Measurements from ENCODE around the gene TECPR2.
"Not testable (repeated sequence)": the region's sequence is repeated elsewhere in the genome, so short reads cannot be mapped to it uniquely, and the experiment has no call there.

Gene TECPR2

DNA sequence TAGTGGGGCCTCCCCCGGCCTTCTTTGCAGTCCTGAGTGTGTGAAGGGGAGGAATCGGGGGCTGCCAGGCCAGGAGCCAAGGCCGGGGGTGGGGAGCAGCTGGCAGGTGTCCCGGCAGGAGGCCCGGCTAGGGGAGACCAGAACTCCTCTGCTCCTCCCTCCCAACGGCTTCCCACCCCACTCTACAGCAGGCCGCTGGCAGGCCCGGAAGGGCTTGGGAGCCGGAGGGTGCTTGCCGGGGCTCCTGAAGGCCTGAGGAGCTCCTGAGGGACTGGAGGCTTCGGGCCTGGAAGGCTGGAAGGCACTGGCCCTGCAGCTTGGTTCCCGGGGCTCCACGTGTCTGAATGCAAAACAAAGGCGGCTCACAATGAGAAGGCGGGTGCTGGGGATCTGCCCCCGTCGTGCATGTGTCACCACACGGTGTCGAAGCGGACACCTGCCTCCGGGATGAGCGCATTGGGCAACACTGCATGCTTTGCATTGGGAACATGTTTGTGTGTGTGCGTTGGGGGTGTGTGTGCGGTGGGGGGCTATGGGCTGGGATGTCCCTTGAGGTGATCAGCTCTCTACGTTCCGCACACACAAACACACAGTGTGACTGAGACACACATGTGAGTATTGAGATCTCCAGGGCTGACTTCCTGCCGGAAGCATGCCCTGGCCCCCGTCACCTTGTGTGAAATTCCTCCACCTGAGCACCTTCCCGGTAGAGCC is 177.7 kb downstream of the TECPR2 start:
- H2BK5ac ChIP-seq (ENCODE audit: low read depth, low read length, poor library complexity), result no peak overlapping the region
- H2BK120ac ChIP-seq (ENCODE audit: insufficient read depth, low read length, poor library complexity), result no peak overlapping the region
- no peak overlapping the region for H3K9ac ChIP-seq (ENCODE audit: low read length)
- H3K9me3 ChIP-seq (ENCODE audit: insufficient read depth, low read depth, low read length), result peaks cover 1% of the 10 kb centered on the region
- H3K4me3 ChIP-seq (ENCODE audit: low read depth, low read length), result no peak overlapping the region
- no peak overlapping the region for H4K8ac ChIP-seq (ENCODE audit: low read depth, low read length)
- no peak overlapping the region for H3K18ac ChIP-seq (ENCODE audit: low read length)
- no peak overlapping the region for H3K4ac ChIP-seq (ENCODE audit: low read depth, low read length)
- no peak overlapping the region for H3K4me2 ChIP-seq (ENCODE audit: low read length)
- no CpG with 5 or more reads among the region's 29 CpGs for WGBS (ENCODE audit: extremely low coverage, insufficient coverage, insufficient read length)
- H3K4me1 ChIP-seq (ENCODE audit: control insufficient read depth in 1 of 2, insufficient read depth in 2 of 2, low read length in 2 of 2), result peaks cover 19 to 22% of the 10 kb centered on the region in 2 experiments
- peaks cover 14% of the 10 kb centered on the region for H3K79me1 ChIP-seq (ENCODE audit: low read length)
- H3K79me2 ChIP-seq (ENCODE audit: control insufficient read depth, insufficient read depth, low read length, poor library complexity), result peaks cover 6% of the 10 kb centered on the region
- no peak overlapping the region for H2AFZ ChIP-seq (ENCODE audit: insufficient read depth, low read length, poor library complexity)
- no peaks in the 10 kb centered on the region for H3K27me3 ChIP-seq (ENCODE audit: insufficient read depth, low read length)
- H3K27ac ChIP-seq (ENCODE audit: low read depth, low read length), result no peak overlapping the region
- no peak overlapping the region for H3K14ac ChIP-seq (ENCODE audit: low read length)
- no peak overlapping the region for H4K91ac ChIP-seq (ENCODE audit: low read depth, low read length)
- no peak overlapping the region for H4K12ac ChIP-seq (ENCODE audit: low read depth, low read length)
- DNase-seq, result peak; percentile 98
- no peak overlapping the region for H2AK5ac ChIP-seq (ENCODE audit: low read length)
- no peaks in the 10 kb centered on the region for H3K36me3 ChIP-seq (ENCODE audit: control insufficient read depth in 1 of 2, insufficient read depth in 2 of 2, low read length in 2 of 2)
- no peak overlapping the region for H3K23ac ChIP-seq (ENCODE audit: low read length)
- H2BK12ac ChIP-seq (ENCODE audit: low read length), result no peak overlapping the region

DNA sequence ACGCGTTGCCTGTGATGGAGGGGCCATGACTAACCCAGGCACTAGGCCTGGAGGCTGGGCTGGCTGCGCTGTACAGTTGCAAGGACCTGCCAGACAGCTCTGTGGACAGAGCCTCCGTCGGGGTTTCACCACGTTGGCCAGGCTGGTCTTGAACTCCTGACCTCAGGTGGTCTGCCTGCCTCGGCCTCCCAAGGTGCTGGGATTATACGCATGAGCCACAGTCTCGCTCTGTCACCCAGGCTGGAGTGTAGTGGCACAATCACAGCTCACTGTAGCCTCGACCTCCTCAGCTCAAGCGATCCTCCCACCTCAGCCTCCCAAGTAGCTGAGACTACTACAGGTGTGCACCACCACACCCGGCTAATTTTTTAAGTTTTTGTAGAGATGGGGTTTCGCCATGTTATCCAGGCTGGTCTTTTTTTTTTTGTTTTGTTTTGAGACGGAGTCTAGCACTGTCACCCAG is 178.3 kb downstream of the TECPR2 start:
- not testable (repeated sequence) for H2AK5ac ChIP-seq (ENCODE audit: low read length); H4K12ac ChIP-seq (ENCODE audit: low read depth, low read length); H3K18ac ChIP-seq (ENCODE audit: low read length); H3K4me3 ChIP-seq (ENCODE audit: low read depth, low read length); H3K27me3 ChIP-seq (ENCODE audit: insufficient read depth, low read length); H2BK5ac ChIP-seq (ENCODE audit: low read depth, low read length, poor library complexity); H3K79me2 ChIP-seq (ENCODE audit: control insufficient read depth, insufficient read depth, low read length, poor library complexity); H3K9ac ChIP-seq (ENCODE audit: low read length); H3K4me2 ChIP-seq (ENCODE audit: low read length); H2BK12ac ChIP-seq (ENCODE audit: low read length); H3K9me3 ChIP-seq (ENCODE audit: insufficient read depth, low read depth, low read length); H3K27ac ChIP-seq (ENCODE audit: low read depth, low read length); H3K14ac ChIP-seq (ENCODE audit: low read length); H4K8ac ChIP-seq (ENCODE audit: low read depth, low read length); H2BK120ac ChIP-seq (ENCODE audit: insufficient read depth, low read length, poor library complexity); H3K36me3 ChIP-seq (ENCODE audit: control insufficient read depth in 1 of 2, insufficient read depth in 2 of 2, low read length in 2 of 2); H4K91ac ChIP-seq (ENCODE audit: low read depth, low read length); DNase-seq; H3K23ac ChIP-seq (ENCODE audit: low read length); H2AFZ ChIP-seq (ENCODE audit: insufficient read depth, low read length, poor library complexity); H3K4ac ChIP-seq (ENCODE audit: low read depth, low read length)
- no CpG with 5 or more reads among the region's 14 CpGs for WGBS (ENCODE audit: extremely low coverage, insufficient coverage, insufficient read length)
- peaks cover 24 to 28% of the 10 kb centered on the region in 2 experiments for H3K4me1 ChIP-seq (ENCODE audit: control insufficient read depth in 1 of 2, insufficient read depth in 2 of 2, low read length in 2 of 2)
- peaks cover 20% of the 10 kb centered on the region for H3K79me1 ChIP-seq (ENCODE audit: low read length)

DNA sequence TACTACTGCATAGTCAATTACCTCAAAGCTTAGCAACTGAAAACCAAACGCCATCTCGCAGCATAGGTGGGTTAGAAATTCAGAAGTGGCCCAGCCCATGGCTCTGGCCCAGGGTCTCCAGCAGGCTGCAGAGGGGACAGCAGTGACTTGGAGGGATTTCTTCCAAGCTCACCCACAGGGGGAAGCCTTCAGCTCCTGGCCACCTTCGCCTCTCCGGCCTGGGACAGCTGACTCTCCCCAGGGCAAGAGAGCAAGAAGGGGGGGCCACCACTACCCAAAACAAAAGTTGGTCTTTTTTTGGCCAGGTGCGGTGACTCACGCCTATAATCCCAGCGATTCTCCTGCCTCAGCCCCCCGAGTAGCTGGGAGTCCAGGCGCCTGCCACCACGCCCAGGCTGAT is 179.0 kb downstream of the TECPR2 start:
- no peak for DNase-seq
- H3K27me3 ChIP-seq (ENCODE audit: insufficient read depth, low read length), result no peaks in the 10 kb centered on the region
- H3K4ac ChIP-seq (ENCODE audit: low read depth, low read length), result no peak overlapping the region
- no peak overlapping the region for H2AK5ac ChIP-seq (ENCODE audit: low read length)
- H2BK120ac ChIP-seq (ENCODE audit: insufficient read depth, low read length, poor library complexity), result no peak overlapping the region
- no peak overlapping the region for H3K4me2 ChIP-seq (ENCODE audit: low read length)
- H4K8ac ChIP-seq (ENCODE audit: low read depth, low read length), result no peak overlapping the region
- peaks cover 1% of the 10 kb centered on the region for H3K9me3 ChIP-seq (ENCODE audit: insufficient read depth, low read depth, low read length)
- H3K18ac ChIP-seq (ENCODE audit: low read length), result no peak overlapping the region
- H4K91ac ChIP-seq (ENCODE audit: low read depth, low read length), result peak overlapping the region; percentile 26
- peaks cover 24 to 30% of the 10 kb centered on the region in 2 experiments for H3K4me1 ChIP-seq (ENCODE audit: control insufficient read depth in 1 of 2, insufficient read depth in 2 of 2, low read length in 2 of 2)
- no peak overlapping the region for H4K12ac ChIP-seq (ENCODE audit: low read depth, low read length)
- H3K79me1 ChIP-seq (ENCODE audit: low read length), result peaks cover 21% of the 10 kb centered on the region
- no peak overlapping the region for H3K23ac ChIP-seq (ENCODE audit: low read length)
- no peak overlapping the region for H3K14ac ChIP-seq (ENCODE audit: low read length)
- H2BK12ac ChIP-seq (ENCODE audit: low read length), result no peak overlapping the region
- H3K36me3 ChIP-seq (ENCODE audit: control insufficient read depth in 1 of 2, insufficient read depth in 2 of 2, low read length in 2 of 2), result no peaks in the 10 kb centered on the region
- no peak overlapping the region for H2AFZ ChIP-seq (ENCODE audit: insufficient read depth, low read length, poor library complexity)
- no peak overlapping the region for H3K4me3 ChIP-seq (ENCODE audit: low read depth, low read length)
- no peak overlapping the region for H2BK5ac ChIP-seq (ENCODE audit: low read depth, low read length, poor library complexity)
- no peak overlapping the region for H3K27ac ChIP-seq (ENCODE audit: low read depth, low read length)
- WGBS (ENCODE audit: extremely low coverage, insufficient coverage, insufficient read length), result no CpG with 5 or more reads among the region's 10 CpGs
- peaks cover 8% of the 10 kb centered on the region for H3K79me2 ChIP-seq (ENCODE audit: control insufficient read depth, insufficient read depth, low read length, poor library complexity)
- H3K9ac ChIP-seq (ENCODE audit: low read length), result no peak overlapping the region

DNA sequence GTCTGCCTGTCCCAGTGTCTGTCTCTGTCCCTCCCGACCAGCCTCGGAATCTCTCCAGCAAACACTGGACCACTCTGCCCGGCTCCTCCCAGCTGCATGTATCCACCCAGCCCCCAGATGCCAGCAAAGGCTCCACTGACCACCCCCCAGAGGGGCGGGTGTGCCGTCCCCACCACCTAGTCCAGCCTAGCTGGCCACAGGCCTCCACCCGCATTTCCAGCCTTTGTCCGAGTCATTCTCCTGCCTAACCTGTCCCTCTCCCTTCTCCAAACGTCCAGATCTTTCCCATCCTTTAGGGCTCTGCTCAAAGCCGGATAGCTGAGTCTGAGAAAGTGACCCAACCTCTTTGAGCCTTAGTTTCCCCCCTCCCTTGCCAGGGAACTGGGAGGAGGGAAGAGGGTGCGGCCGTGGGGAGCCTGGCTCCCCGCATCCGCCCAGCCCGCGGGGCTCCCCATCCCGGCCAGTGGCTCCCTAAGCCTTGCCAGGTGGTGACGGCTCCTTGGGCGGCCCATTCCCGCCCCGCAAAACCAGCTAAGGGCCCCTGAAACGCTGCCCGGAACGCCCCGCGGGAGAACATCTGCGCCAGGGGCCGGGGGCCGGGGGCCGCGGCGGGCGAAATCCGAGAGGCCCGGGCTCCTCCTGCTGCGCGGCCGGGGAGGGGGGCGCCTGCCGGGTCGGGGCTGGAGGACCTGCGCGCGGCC is 181.5 kb downstream of the TECPR2 start:
- WGBS (ENCODE audit: extremely low coverage, insufficient coverage, insufficient read length), result no CpG with 5 or more reads among the region's 43 CpGs
- peaks cover 1% of the 10 kb centered on the region for H3K9me3 ChIP-seq (ENCODE audit: insufficient read depth, low read depth, low read length)

More for the DNA sequence above, 181.5 kb downstream of the TECPR2 start:
- Histone ChIP-seq H2BK5ac (ENCODE audit: low read depth, low read length, poor library complexity) (peak overlapping the region; percentile 65), H4K8ac (ENCODE audit: low read depth, low read length) (peak overlapping the region; percentile 66), H3K4me1 (ENCODE audit: control insufficient read depth in 1 of 2, insufficient read depth in 2 of 2, low read length in 2 of 2) (peaks cover 24 to 30% of the 10 kb centered on the region in 2 experiments), H3K4me2 (ENCODE audit: low read length) (peak overlapping the region; percentile 54), H2BK120ac (ENCODE audit: insufficient read depth, low read length, poor library complexity) (peak overlapping the region; percentile 92), H3K4me3 (ENCODE audit: low read depth, low read length) (no peak overlapping the region), H3K9ac (ENCODE audit: low read length) (no peak overlapping the region), H3K27ac (ENCODE audit: low read depth, low read length) (peak overlapping the region; percentile 20), H2BK12ac (ENCODE audit: low read length) (peak overlapping the region; percentile 78), H3K79me2 (ENCODE audit: control insufficient read depth, insufficient read depth, low read length, poor library complexity) (peaks cover 8% of the 10 kb centered on the region), H3K27me3 (ENCODE audit: insufficient read depth, low read length) (no peaks in the 10 kb centered on the region), H3K4ac (ENCODE audit: low read depth, low read length) (peak overlapping the region; percentile 66), H3K36me3 (ENCODE audit: control insufficient read depth in 1 of 2, insufficient read depth in 2 of 2, low read length in 2 of 2) (no peaks in the 10 kb centered on the region), H2AK5ac (ENCODE audit: low read length) (peak overlapping the region; percentile 79), H3K79me1 (ENCODE audit: low read length) (peaks cover 21% of the 10 kb centered on the region), H3K23ac (ENCODE audit: low read length) (no peak overlapping the region), H4K12ac (ENCODE audit: low read depth, low read length) (peak overlapping the region; percentile 74), H4K91ac (ENCODE audit: low read depth, low read length) (peak overlapping the region; percentile 96), H3K14ac (ENCODE audit: low read length) (peak overlapping the region; percentile 75), H2AFZ (ENCODE audit: insufficient read depth, low read length, poor library complexity) (peak overlapping the region; percentile 78), H3K18ac (ENCODE audit: low read length) (peak overlapping the region; percentile 67)
- peak; percentile 83 to 84 for DNase-seq
